ENCODE data around the gene CETN3. TPM values are rescaled to one million over a fixed set of nuclear protein-coding genes. Genes with fewer than 3 reads are reported as not detected.
"Not testable (repeated sequence)": the region's sequence is repeated elsewhere in the genome, so short reads cannot be mapped to it uniquely, and the experiment has no call there.

The CETN3 gene
- total and polyA plus RNA-seq, 8 donors = 22.1 to 93.5 (median 81.1) TPM

DNA sequence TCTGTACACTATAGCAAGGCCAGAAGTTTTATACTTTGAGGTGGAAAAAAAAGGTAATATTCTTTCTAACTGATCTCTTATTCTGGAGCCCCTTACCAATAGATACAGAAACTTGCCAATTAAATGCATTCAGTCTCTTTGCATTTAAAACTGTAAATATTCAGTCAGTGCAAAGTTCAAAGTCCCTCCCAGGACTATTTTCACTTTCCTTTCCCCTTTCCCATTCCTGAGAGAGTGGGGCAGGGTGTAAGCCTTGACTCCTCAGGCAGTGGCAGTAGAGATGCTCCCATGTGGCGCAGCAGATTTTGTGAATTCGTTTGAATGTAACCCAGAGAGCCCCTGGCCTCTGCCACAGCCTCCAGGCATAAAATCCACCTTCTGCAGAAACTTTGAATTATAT, 29.9 kb downstream of the CETN3 start:
- TF ChIP-seq, protein P1, sequence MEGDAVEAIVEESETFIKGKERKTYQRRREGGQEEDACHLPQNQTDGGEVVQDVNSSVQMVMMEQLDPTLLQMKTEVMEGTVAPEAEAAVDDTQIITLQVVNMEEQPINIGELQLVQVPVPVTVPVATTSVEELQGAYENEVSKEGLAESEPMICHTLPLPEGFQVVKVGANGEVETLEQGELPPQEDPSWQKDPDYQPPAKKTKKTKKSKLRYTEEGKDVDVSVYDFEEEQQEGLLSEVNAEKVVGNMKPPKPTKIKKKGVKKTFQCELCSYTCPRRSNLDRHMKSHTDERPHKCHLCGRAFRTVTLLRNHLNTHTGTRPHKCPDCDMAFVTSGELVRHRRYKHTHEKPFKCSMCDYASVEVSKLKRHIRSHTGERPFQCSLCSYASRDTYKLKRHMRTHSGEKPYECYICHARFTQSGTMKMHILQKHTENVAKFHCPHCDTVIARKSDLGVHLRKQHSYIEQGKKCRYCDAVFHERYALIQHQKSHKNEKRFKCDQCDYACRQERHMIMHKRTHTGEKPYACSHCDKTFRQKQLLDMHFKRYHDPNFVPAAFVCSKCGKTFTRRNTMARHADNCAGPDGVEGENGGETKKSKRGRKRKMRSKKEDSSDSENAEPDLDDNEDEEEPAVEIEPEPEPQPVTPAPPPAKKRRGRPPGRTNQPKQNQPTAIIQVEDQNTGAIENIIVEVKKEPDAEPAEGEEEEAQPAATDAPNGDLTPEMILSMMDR (IDR thresholded peaks at IDR 0.05) = no peak
- H3K27me3 ChIP-seq = no peaks in the 10 kb centered on the region
- H3K36me3 ChIP-seq = no peaks in the 10 kb centered on the region
- DNase-seq = no peak
- intact Hi-C loops (cut with DNase I) = no loop called here
- H3K4me1 ChIP-seq = no peaks in the 10 kb centered on the region
- H3K4me3 ChIP-seq = no peak overlapping the region
- H3K27ac ChIP-seq = no peak overlapping the region
- no peaks in the 10 kb centered on the region for H3K9me3 ChIP-seq
- ATAC-seq = no peak

DNA sequence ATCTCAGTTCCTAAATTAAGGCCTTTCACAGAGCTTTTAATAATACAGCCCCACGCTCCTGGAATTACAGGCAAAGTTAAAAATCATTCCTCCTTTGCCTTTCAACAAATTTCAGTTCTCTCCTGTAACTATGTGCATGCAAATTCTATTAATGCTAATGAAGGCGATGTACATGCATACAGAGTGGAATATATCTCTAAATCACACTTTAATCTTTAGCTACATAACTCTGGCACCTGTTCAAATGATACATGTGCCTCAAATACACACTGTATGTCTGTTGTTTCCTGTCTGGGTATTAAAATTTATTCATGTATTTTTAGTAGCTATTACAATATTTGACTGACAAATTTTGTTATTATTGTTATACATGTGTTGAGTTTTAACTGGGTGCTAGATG, 30.8 kb downstream of the CETN3 start:
- Histone ChIP-seq H3K36me3 (no peaks in the 10 kb centered on the region), H3K27ac (no peak overlapping the region), H3K4me1 (no peaks in the 10 kb centered on the region), H3K4me3 (no peak overlapping the region), H3K9me3 (no peaks in the 10 kb centered on the region), H3K27me3 (no peaks in the 10 kb centered on the region)
- intact Hi-C loops (cut with DNase I) = no loop called here
- TF ChIP-seq, protein P1 (IDR thresholded peaks at IDR 0.05) = no peak
- ATAC-seq (no peak), DNase-seq (no peak)

DNA sequence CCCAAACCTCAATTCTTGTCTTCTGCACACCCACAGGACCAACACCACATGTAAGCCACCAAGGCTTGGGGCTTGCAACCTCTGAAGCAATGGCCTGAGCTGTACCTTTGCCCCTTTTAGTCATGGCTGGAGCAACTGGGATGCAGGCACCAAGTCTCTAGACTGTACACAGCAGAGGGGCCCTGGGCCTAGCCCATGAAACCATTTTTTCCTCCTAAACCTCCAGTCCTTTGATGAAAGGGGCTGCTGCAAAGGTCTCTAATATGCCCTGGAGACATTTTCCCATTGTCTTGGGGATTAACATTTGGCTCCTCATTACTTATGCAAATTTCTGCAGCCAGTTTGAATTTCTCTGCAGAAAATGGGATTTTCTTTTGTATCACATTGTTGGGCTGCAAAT, 38.3 kb downstream of the CETN3 start:
- H3K4me1 ChIP-seq; ATAC-seq; H3K27me3 ChIP-seq; intact Hi-C loops (cut with DNase I); DNase-seq; H3K27ac ChIP-seq; H3K4me3 ChIP-seq; H3K36me3 ChIP-seq: not testable (repeated sequence)
- H3K9me3 ChIP-seq = peaks cover 0 to 15% of the 10 kb centered on the region in 2 donors

DNA sequence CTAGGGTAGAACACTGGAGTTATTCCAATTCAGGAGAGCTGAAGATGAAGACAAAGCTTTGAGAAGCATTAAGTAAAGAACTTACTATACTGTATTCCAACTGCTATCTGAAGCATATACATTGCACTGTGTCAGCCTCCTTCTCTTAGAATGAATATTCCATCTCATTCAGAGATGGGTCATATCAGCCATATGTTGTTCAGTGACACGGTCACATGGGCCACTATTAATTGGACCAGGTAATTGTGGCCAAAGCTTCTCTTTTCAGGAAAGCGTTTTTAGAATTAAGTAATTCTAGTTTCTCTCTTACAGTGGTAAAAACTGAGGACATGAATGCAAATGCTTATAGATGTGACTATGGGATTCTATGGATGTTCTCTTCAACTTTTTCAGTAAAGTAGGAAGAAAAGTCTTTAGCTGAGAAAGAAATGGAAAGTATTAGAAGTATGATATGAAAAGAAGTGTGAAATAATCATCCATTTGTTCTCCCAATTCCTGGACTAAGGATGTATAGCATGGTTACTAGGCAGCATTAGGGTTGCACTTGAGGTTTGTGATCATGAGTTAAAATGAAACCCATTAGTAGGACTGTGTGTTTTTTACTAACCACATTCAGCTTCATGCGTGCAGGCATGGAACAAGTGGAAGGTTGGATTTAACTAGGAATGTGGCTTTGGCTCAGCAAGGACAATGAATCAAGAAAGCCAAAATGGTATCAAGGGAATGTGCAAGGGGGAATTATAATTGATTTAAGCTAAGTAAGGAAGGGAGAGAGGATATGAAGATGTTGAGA, 40.9 kb downstream of the CETN3 start:
- H3K9me3 ChIP-seq = peaks cover 0 to 15% of the 10 kb centered on the region in 2 donors
- ATAC-seq = no peak
- DNase-seq = no peak
- no peak overlapping the region for H3K4me3 ChIP-seq
- H3K27me3 ChIP-seq = no peaks in the 10 kb centered on the region
- intact Hi-C loops (cut with DNase I) = no loop called here
- no peaks in the 10 kb centered on the region for H3K4me1 ChIP-seq
- H3K27ac ChIP-seq = no peak overlapping the region
- no peaks in the 10 kb centered on the region for H3K36me3 ChIP-seq
- TF ChIP-seq, protein P1 (IDR thresholded peaks at IDR 0.05) = no peak

DNA sequence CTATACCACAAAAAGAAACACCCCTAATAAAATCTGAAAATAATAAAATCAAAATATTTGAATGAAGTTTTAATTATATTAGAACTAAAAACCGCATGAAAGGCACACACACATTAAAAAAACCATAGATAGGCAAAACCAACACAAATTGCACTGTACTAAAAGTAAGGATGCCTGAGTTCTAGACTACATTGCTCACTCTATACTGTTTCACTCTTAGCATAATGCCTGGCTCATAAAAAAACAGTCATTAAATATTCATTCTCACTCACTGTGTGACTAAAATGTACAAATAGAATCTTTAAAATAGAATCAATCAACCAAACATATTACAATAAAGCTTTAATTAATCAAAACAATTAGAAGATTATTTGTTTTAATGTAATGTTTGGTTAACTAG, 41.7 kb downstream of the CETN3 start:
- TF ChIP-seq, protein P1 (IDR thresholded peaks at IDR 0.05) = no peak
- Histone ChIP-seq H3K9me3 (peaks cover 0 to 15% of the 10 kb centered on the region in 2 donors), H3K4me1 (no peaks in the 10 kb centered on the region), H3K27me3 (no peaks in the 10 kb centered on the region), H3K27ac (no peak overlapping the region), H3K4me3 (no peak overlapping the region), H3K36me3 (no peaks in the 10 kb centered on the region)
- ATAC-seq (no peak), DNase-seq (no peak)
- intact Hi-C loops (cut with DNase I) = no loop called here

DNA sequence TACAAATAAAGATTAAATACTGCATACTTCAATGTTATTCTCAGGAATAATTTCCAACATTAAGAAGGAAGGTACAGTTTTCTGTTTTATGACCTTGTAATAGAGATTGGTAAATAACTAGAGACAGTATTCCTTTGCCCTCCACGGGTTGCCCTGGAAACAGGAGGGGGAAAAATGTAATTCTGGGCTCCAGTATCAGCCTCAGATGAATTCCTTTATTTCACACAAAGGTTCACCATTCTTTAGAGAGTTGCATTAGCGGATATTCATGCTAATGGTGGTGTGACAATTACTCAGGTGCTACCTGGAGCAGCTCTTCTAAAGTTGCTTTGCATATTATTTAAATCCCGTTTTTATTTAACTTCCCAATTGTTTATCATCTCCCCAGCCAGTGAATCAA, 42.6 kb downstream of the CETN3 start:
- no peaks in the 10 kb centered on the region for H3K4me1 ChIP-seq
- intact Hi-C loops (cut with DNase I) = no loop called here
- ATAC-seq (no peak), DNase-seq (no peak)
- H3K27ac ChIP-seq = no peak overlapping the region
- no peaks in the 10 kb centered on the region for H3K27me3 ChIP-seq
- H3K36me3 ChIP-seq = no peaks in the 10 kb centered on the region
- H3K9me3 ChIP-seq = peaks cover 0 to 15% of the 10 kb centered on the region in 2 donors
- H3K4me3 ChIP-seq = no peak overlapping the region
- TF ChIP-seq, protein P1 (IDR thresholded peaks at IDR 0.05) = no peak

Measured in left lung (tissue), 10 donors.